H9 (cell line): ENCODE measurements around the gene NKAIN2. TPM values are rescaled to one million over a fixed set of nuclear protein-coding genes. Genes with fewer than 3 reads are reported as not detected.

Experiments
- DNase-seq: peaks from one replicate; pipeline ENCODE4 v3.0.0-alpha.2; 2017
- H2AFZ ChIP-seq: one replicate; pipeline ENCODE4 v1.6.1; 2013; ENCODE audit warnings: mild to moderate bottlenecking, low read length, control low read depth, moderate library complexity
- H2AK5ac ChIP-seq: 2 replicates; pipeline ENCODE4 v1.6.1; 2013; ENCODE audit warnings: low read length, control low read depth, mixed read lengths; ENCODE audit not compliant: insufficient read length
- H2BK120ac ChIP-seq: one replicate; pipeline ENCODE4 v1.6.1; 2013; ENCODE audit warnings: low read depth, mild to moderate bottlenecking, low read length, control low read depth, inconsistent platforms; ENCODE audit not compliant: poor library complexity, severe bottlenecking
- H2BK12ac ChIP-seq: 2 replicates; pipeline ENCODE4 v1.6.1; 2013; ENCODE audit warnings: low read length, control low read depth, mixed read lengths, low read depth; ENCODE audit not compliant: insufficient read length
- H2BK15ac ChIP-seq: 2 replicates; pipeline ENCODE4 v1.6.1; 2013; ENCODE audit warnings: low read depth, low read length, control low read depth
- H2BK20ac ChIP-seq: one replicate; pipeline ENCODE4 v1.6.1; 2013; ENCODE audit warnings: low read depth, mild to moderate bottlenecking, low read length, control low read depth, inconsistent platforms; ENCODE audit not compliant: poor library complexity, severe bottlenecking
- H2BK5ac ChIP-seq: 2 replicates; pipeline ENCODE4 v1.6.1; 2013; ENCODE audit warnings: low read length, control low read depth, mixed read lengths; ENCODE audit not compliant: insufficient read length
- H3K14ac ChIP-seq: 2 replicates; pipeline ENCODE4 v1.6.1; 2013; ENCODE audit warnings: low read length, control low read depth; ENCODE audit not compliant: insufficient read depth
- H3K18ac ChIP-seq: 2 replicates; pipeline ENCODE4 v1.6.1; 2013; ENCODE audit warnings: low read depth, mild to moderate bottlenecking, mixed read lengths, low read length, control low read depth; ENCODE audit not compliant: insufficient read length
- H3K23ac ChIP-seq: 2 replicates; pipeline ENCODE4 v1.6.1; 2013; ENCODE audit warnings: low read length, control low read depth, mixed read lengths, low read depth; ENCODE audit not compliant: insufficient read length
- H3K23me2 ChIP-seq: 2 replicates; pipeline ENCODE4 v1.6.1; 2013; ENCODE audit warnings: low read depth, mild to moderate bottlenecking, mixed read lengths, low read length, control low read depth; ENCODE audit not compliant: insufficient read length, poor library complexity, severe bottlenecking
- H3K27ac ChIP-seq: 2 replicates; pipeline ENCODE4 v1.5.1; 2013; ENCODE audit warnings: low read length, control low read depth, mixed read lengths, low read depth; ENCODE audit not compliant: insufficient read length
- H3K27me3 ChIP-seq: 2 replicates; pipeline ENCODE4 v1.6.1; 2013; ENCODE audit warnings: low read length, control low read depth, inconsistent platforms; ENCODE audit not compliant: insufficient read depth
- H3K4ac ChIP-seq: 2 replicates; pipeline ENCODE4 v1.6.1; 2013; ENCODE audit warnings: low read depth, mild to moderate bottlenecking, control low read depth, inconsistent platforms, low read length, moderate library complexity
- H3K4me1 ChIP-seq: 2 replicates; pipeline ENCODE4 v1.6.1; 2013; ENCODE audit warnings: low read length, control low read depth, inconsistent platforms; ENCODE audit not compliant: insufficient read depth
- H3K4me2 ChIP-seq: 2 replicates; pipeline ENCODE4 v1.6.1; 2013; ENCODE audit warnings: low read length, control low read depth, mixed read lengths; ENCODE audit not compliant: insufficient read length, insufficient read depth
- H3K56ac ChIP-seq: 2 replicates; pipeline ENCODE4 v1.6.1; 2013; ENCODE audit warnings: low read depth, mild to moderate bottlenecking, mixed read lengths, low read length, control low read depth; ENCODE audit not compliant: insufficient read length
- H3K79me1 ChIP-seq: 2 replicates; pipeline ENCODE4 v1.6.1; 2013; ENCODE audit warnings: low read depth, mild to moderate bottlenecking, moderate library complexity, low read length, control low read depth, inconsistent platforms; ENCODE audit not compliant: insufficient read depth, poor library complexity, severe bottlenecking
- H3K79me2 ChIP-seq: 2 replicates; pipeline ENCODE4 v1.6.1; 2013; ENCODE audit warnings: low read length, control low read depth, inconsistent platforms; ENCODE audit not compliant: insufficient read depth
- H3K9ac ChIP-seq: 2 replicates; pipeline ENCODE4 v1.6.1; 2013; ENCODE audit warnings: low read length, control low read depth, mixed read lengths; ENCODE audit not compliant: insufficient read length; ENCODE audit errors: extremely low read depth
- H3K9me3 ChIP-seq: one replicate; pipeline ENCODE4 v1.6.1; 2013; ENCODE audit warnings: low read depth, low read length, inconsistent platforms; ENCODE audit not compliant: control insufficient read depth
- H3T11ph ChIP-seq: one replicate; pipeline ENCODE4 v1.6.1; 2013; ENCODE audit warnings: mild to moderate bottlenecking, low read length, control low read depth, inconsistent platforms
- H4K20me1 ChIP-seq: one replicate; pipeline ENCODE4 v1.6.1; 2013; ENCODE audit not compliant: control insufficient read depth, insufficient read length, insufficient read depth
- H4K5ac ChIP-seq: 2 replicates; pipeline ENCODE4 v1.6.1; 2013; ENCODE audit warnings: low read depth, mild to moderate bottlenecking, mixed read lengths, low read length, control low read depth; ENCODE audit not compliant: insufficient read length
- H4K8ac ChIP-seq: replicated peaks from 2 replicates; pipeline ENCODE4 v1.6.1; 2013; ENCODE audit warnings: low read length, control low read depth, mixed read lengths, low read depth; ENCODE audit not compliant: insufficient read length
- H4K91ac ChIP-seq: 2 replicates; pipeline ENCODE4 v1.6.1; 2013; ENCODE audit warnings: low read depth, mild to moderate bottlenecking, moderate library complexity, mixed read lengths, low read length, control low read depth; ENCODE audit not compliant: insufficient read length
- H3K27ac Mint-ChIP-seq, 3 experiments: 2 replicates in 2 of 3; 3 replicates in 1 of 3; pipeline ENCODE4 v1.8.0; 2020 to 2021; ENCODE audit warnings: mixed read lengths in 3 of 3, mild to moderate bottlenecking in 1 of 3, moderate library complexity in 1 of 3
- H3K27me3 Mint-ChIP-seq: 2 replicates; pipeline ENCODE4 v1.8.0; 2021; ENCODE audit warnings: low read depth, mild to moderate bottlenecking, moderate library complexity, mixed read lengths
- H3K36me3 Mint-ChIP-seq, 3 experiments: 2 replicates in 2 of 3; 3 replicates in 1 of 3; pipeline ENCODE4 v1.8.0; 2020 to 2021; ENCODE audit warnings: low read depth in 3 of 3, mixed read lengths in 3 of 3; ENCODE audit not compliant: insufficient read depth in 1 of 3
- H3K4me1 Mint-ChIP-seq, 2 experiments: 2 replicates each; pipeline ENCODE4 v1.8.0; 2020; ENCODE audit warnings: mixed read lengths in 2 of 2
- H3K4me3 Mint-ChIP-seq, 2 experiments: 2 replicates in 1 of 2; 3 replicates in 1 of 2; pipeline ENCODE4 v1.8.0; 2020 to 2021; ENCODE audit warnings: mild to moderate bottlenecking in 2 of 2, mixed read lengths in 2 of 2, moderate library complexity in 1 of 2
- H3K9me3 Mint-ChIP-seq, 2 experiments: 2 replicates in 1 of 2; 3 replicates in 1 of 2; pipeline ENCODE4 v1.8.0; 2020; ENCODE audit warnings: mild to moderate bottlenecking in 2 of 2, mixed read lengths in 2 of 2, moderate library complexity in 1 of 2
- CTCF ChIP-seq: fragments of 200-600 bp; sonication (generic); conservative IDR thresholded peaks from 3 replicates; pipeline ENCODE4 v1.8.0; 2021; ENCODE audit warnings: antibody characterized with exemption, mild to moderate bottlenecking
- WGBS: extraction: QIAGEN DNeasy Blood & Tissue Kit; methylation state at CpG from one replicate; pipeline ENCODE4 v1.1.7; 2013; ENCODE audit warnings: missing lambda C conversion rate, low lambda C conversion rate, mixed read lengths; ENCODE audit not compliant: insufficient read length; ENCODE audit errors: extremely low coverage; 5-methylcytosine and 5-hydroxymethylcytosine counted together
- total RNA-seq: library from RNA; stranded (reverse); gene quantifications from 2 replicates; pipeline ENCODE4 v1.2.1, GENCODE V29; 2021

NKAIN2 gene
- total RNA-seq, 1 experiment from 2014 or later = 0.17 TPM

- Histone ChIP-seq H2AFZ (no peak overlapping the region), H2AK5ac (no peak overlapping the region), H3K23ac (no peak overlapping the region), H2BK120ac (no peak overlapping the region), H3K79me2 (no peaks in the 10 kb centered on the region), H4K8ac (no peak overlapping the region), H4K91ac (no peak overlapping the region), H3K27me3 (no peaks in the 10 kb centered on the region), H3K18ac (no peak overlapping the region), H2BK15ac (no peak overlapping the region), H3K9me3 (no peaks in the 10 kb centered on the region), H3K4ac (no peak overlapping the region), H3K4me2 (no peak overlapping the region), H3K14ac (no peak overlapping the region), H2BK12ac (no peak overlapping the region), H3K23me2 (no peaks in the 10 kb centered on the region), H3K27ac (no peak overlapping the region), H3K56ac (no peak overlapping the region), H3K9ac (no peak overlapping the region), H2BK5ac (no peak overlapping the region), H3T11ph (no peak overlapping the region), H4K20me1 (no peaks in the 10 kb centered on the region), H2BK20ac (no peak overlapping the region), H3K4me1 (no peaks in the 10 kb centered on the region), H4K5ac (no peak overlapping the region), H3K79me1 (no peaks in the 10 kb centered on the region)
- Mint-ChIP-seq H3K9me3 (no peaks in the 10 kb centered on the region), H3K27me3 (no peaks in the 10 kb centered on the region), H3K4me1 (peaks cover 8 to 9% of the 10 kb centered on the region in 2 experiments; a peak in 3 of 4 replicates), H3K36me3 (no peaks in the 10 kb centered on the region), H3K4me3 (no peak overlapping the region), H3K27ac (no peak overlapping the region)
- no peak for TF ChIP-seq CTCF
- no CpG with 5 or more reads among the region's 1 CpG for WGBS
- no peak for DNase-seq
These were observed 295.9 kb downstream of the NKAIN2 start for GRCh38 chr6:124099520-124099919.
